K562 (cell line): ENCODE results near the gene NR6A1. TPM values are rescaled to one million over a fixed set of nuclear protein-coding genes. Genes with fewer than 3 reads are reported as not detected.

Source experiments
- HNRNPL ChIP-seq: fragments of 200-400 bp; formaldehyde crosslinking; IDR thresholded peaks from 2 replicates; pipeline ENCODE4 v1.6.1; 2017; ENCODE audit warnings: low read depth, mild to moderate bottlenecking, low read length
- NEUROD1 ChIP-seq: fragments of 150-350 bp; IDR thresholded peaks from 2 replicates; pipeline ENCODE4 v1.6.1; 2014; ENCODE audit warnings: borderline replicate concordance, low read length, low read depth; ENCODE audit not compliant: partially characterized antibody
- POU5F1 ChIP-seq: fragments of 150-350 bp; IDR thresholded peaks from 2 replicates; pipeline ENCODE4 v1.6.1; 2014; ENCODE audit warnings: borderline replicate concordance, low read length, low read depth, mild to moderate bottlenecking; ENCODE audit not compliant: partially characterized antibody
- SIN3A ChIP-seq, 2 experiments: fragments of 150-350 bp in 1 of 2; IDR thresholded peaks; 2 replicates each; pipeline ENCODE4 v1.6.1; 2011 to 2016; ENCODE audit warnings: borderline replicate concordance in 2 of 2, low read depth in 2 of 2, low read length in 2 of 2, mild to moderate bottlenecking in 2 of 2, moderate library complexity in 2 of 2; ENCODE audit not compliant: control insufficient read depth in 1 of 2
- SMC3 ChIP-seq: conservative IDR thresholded peaks from 2 replicates; pipeline ENCODE4 v1.6.1; 2011; ENCODE audit warnings: low read depth, low read length, improper control_type of control experiment; ENCODE audit not compliant: insufficient read depth
- ZNF224 ChIP-seq: sonication (generic); formaldehyde crosslinking; IDR thresholded peaks from 2 replicates; pipeline ENCODE4 v1.8.0; 2022; ENCODE audit warnings: mild to moderate bottlenecking, missing genetic modification reagents
- ZNF75A ChIP-seq: fragments of 450-650 bp; formaldehyde crosslinking; IDR thresholded peaks from 2 replicates; pipeline ENCODE4 v1.4.0; 2020; ENCODE audit warnings: mild to moderate bottlenecking
- polyA plus RNA-seq, 8 experiments: library from polyadenylated mRNA; depleted of rRNA in 4 of 8; stranded (reverse) in 5 of 8; unstranded in 3 of 8; fragments of >200 nt; fragmentation: Nextera tagmentation in 2 of 8; fragmentation: Illumina TruSeq in 1 of 8; extraction: Ambion mirVana in 2 of 8; extraction: Trizol in 1 of 8; gene quantifications; 2 replicates each; pipeline versions ENCODE4 v1.2.1 to v1.2.3, GENCODE V29; 2011 to 2014; ENCODE audit warnings: inconsistent platforms in 1 of 8, missing spikeins in 1 of 8
- total RNA-seq, 7 experiments: library from RNA; depleted of rRNA in 6 of 7; stranded (reverse); fragments of >200 nt in 6 of 7; fragmentation: Illumina TruSeq in 2 of 7; extraction: Trizol in 2 of 7; gene quantifications; 2 replicates each; pipeline versions ENCODE4 v1.2.1 to v1.2.3, GENCODE V29; 2011 to 2021; ENCODE audit warnings: low replicate concordance in 1 of 7
- TF ChIP-seq, protein P1 (sequence below): fragments of 450-650 bp; conservative IDR thresholded peaks from 2 replicates; pipeline ENCODE4 v1.6.1; 2016; ENCODE audit warnings: missing genetic modification characterization, low read depth, mild to moderate bottlenecking, missing compliant biosample characterization, moderate library complexity
- TF ChIP-seq, protein P2 (sequence below): sonication (generic); formaldehyde crosslinking; IDR thresholded peaks from 2 replicates; pipeline ENCODE4 v1.8.1; 2023; ENCODE audit warnings: mild to moderate bottlenecking, missing genetic modification reagents

The NR6A1 gene
- total and polyA plus RNA-seq, 9 of the 15 experiments (the other 6 are each of a cell fraction or from before 2014, with no cell fraction given), result 9.7 to 55.4 (median 28.3) TPM

DNA sequence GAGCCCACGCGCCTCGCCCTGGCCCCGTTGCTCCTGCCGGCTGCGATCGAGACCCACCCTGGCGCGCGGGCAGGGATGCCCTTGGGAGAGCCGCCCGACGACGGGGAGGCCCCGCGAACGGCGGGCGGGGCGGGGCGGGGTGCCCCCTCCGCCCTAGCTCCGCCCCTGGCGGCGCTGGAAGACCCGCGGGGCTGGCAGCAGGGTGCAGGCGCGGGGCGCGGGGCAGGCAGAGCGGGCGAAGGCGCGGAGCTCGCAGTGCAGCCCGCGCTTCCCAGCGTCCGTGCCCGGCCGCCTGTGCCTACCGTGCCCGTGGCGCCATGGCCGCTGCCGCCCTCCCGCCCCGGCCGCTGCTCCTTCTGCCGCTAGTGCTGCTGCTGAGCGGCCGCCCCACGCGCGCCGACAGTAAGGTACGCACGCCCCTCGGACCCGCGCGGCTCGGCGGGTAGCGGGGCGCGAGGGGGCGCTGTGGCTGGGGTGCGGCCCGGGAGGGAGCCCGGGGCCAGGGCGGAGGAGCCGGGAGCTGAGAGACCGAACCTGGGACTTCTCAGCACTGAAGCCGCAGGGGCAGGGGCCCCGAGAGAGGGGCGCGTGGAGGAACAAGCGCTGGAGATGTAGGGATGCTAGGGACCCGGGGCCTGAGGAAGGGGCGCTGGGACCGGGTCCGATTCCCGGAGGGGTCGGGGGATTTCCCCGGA, 6.0 kb upstream of the NR6A1 start, which contains the start of gene OLFML2A (continued):
- peak; percentile 44; the same call in 1 of the 2 replicates for TF ChIP-seq HNRNPL
- TF ChIP-seq, protein P1, sequence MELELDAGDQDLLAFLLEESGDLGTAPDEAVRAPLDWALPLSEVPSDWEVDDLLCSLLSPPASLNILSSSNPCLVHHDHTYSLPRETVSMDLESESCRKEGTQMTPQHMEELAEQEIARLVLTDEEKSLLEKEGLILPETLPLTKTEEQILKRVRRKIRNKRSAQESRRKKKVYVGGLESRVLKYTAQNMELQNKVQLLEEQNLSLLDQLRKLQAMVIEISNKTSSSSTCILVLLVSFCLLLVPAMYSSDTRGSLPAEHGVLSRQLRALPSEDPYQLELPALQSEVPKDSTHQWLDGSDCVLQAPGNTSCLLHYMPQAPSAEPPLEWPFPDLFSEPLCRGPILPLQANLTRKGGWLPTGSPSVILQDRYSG, result no peak
- no peak for TF ChIP-seq SMC3
- TF ChIP-seq POU5F1, result no peak
- TF ChIP-seq NEUROD1, result no peak
- TF ChIP-seq, protein P2, sequence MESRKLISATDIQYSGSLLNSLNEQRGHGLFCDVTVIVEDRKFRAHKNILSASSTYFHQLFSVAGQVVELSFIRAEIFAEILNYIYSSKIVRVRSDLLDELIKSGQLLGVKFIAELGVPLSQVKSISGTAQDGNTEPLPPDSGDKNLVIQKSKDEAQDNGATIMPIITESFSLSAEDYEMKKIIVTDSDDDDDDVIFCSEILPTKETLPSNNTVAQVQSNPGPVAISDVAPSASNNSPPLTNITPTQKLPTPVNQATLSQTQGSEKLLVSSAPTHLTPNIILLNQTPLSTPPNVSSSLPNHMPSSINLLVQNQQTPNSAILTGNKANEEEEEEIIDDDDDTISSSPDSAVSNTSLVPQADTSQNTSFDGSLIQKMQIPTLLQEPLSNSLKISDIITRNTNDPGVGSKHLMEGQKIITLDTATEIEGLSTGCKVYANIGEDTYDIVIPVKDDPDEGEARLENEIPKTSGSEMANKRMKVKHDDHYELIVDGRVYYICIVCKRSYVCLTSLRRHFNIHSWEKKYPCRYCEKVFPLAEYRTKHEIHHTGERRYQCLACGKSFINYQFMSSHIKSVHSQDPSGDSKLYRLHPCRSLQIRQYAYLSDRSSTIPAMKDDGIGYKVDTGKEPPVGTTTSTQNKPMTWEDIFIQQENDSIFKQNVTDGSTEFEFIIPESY (CRISPR knock-in tag), result 0 out of 2 replicates have a peak, but pooled peaks have one; percentile 12
- no peak for TF ChIP-seq ZNF224 (CRISPR knock-in tag)
- TF ChIP-seq ZNF75A, result no peak
- no peak for TF ChIP-seq SIN3A (IDR thresholded peaks at IDR 0.05; ENCODE audit: borderline replicate concordance in 2 of 2, control insufficient read depth in 1 of 2, low read depth in 2 of 2, low read length in 2 of 2)
- TF ChIP-seq, all 486 proteins: peak for 4
